IMR-90 (cell line): ENCODE data around the gene SLC25A51.

Experiments
- BHLHE40 ChIP-seq: fragments of 150-350 bp; IDR thresholded peaks from 2 replicates; pipeline ENCODE4 v1.6.1; 2016; ENCODE audit warnings: mild to moderate bottlenecking, low read depth, low read length
- CHD1 ChIP-seq: IDR thresholded peaks from 2 replicates; pipeline ENCODE4 v1.6.1; 2012; ENCODE audit warnings: low read depth, low read length, improper control_type of control experiment
- CTCF ChIP-seq: conservative IDR thresholded peaks from 2 replicates; pipeline ENCODE4 v1.5.1; 2012; ENCODE audit warnings: mild to moderate bottlenecking, low read depth, low read length, improper control_type of control experiment
- ELK1 ChIP-seq: fragments of 150-350 bp; IDR thresholded peaks from 2 replicates; pipeline ENCODE4 v1.6.1; 2016; ENCODE audit warnings: low read depth, mild to moderate bottlenecking, low read length, moderate library complexity, borderline replicate concordance
- FOS ChIP-seq: fragments of 150-350 bp; IDR thresholded peaks from 2 replicates; pipeline ENCODE4 v1.6.1; 2016; ENCODE audit warnings: low read depth, low read length
- MAZ ChIP-seq: IDR thresholded peaks from 2 replicates; pipeline ENCODE4 v1.6.1; 2012; ENCODE audit warnings: low read depth, mild to moderate bottlenecking, low read length, improper control_type of control experiment, moderate library complexity, borderline replicate concordance
- MXI1 ChIP-seq: IDR thresholded peaks from 2 replicates; pipeline ENCODE4 v1.6.1; 2012; ENCODE audit warnings: low read depth, mild to moderate bottlenecking, low read length, moderate library complexity, borderline replicate concordance
- POLR2A ChIP-seq: IDR thresholded peaks from 2 replicates; pipeline ENCODE4 v1.6.1; 2012; ENCODE audit warnings: mild to moderate bottlenecking, low read depth, low read length
- RAD21 ChIP-seq: IDR thresholded peaks from 2 replicates; pipeline ENCODE4 v1.6.1; 2012; ENCODE audit warnings: low read length, improper control_type of control experiment
- RCOR1 ChIP-seq: IDR thresholded peaks from 2 replicates; pipeline ENCODE4 v1.6.1; 2012; ENCODE audit warnings: mild to moderate bottlenecking, low read length, improper control_type of control experiment; ENCODE audit not compliant: insufficient replicate concordance
- RFX5 ChIP-seq: IDR thresholded peaks from 2 replicates; pipeline ENCODE4 v1.8.0; 2012; ENCODE audit warnings: low read depth, mild to moderate bottlenecking, low read length, moderate library complexity
- USF2 ChIP-seq: fragments of 150-350 bp; IDR thresholded peaks from 2 replicates; pipeline ENCODE4 v1.6.1; 2017; ENCODE audit warnings: mild to moderate bottlenecking, antibody characterized with exemption, low read length, low read depth

GRCh38 chr9:37924538-37924937, 20.6 kb upstream of the SLC25A51 start:
- TF ChIP-seq POLR2A (no peak), CTCF (no peak), RAD21 (no peak), MXI1 (no peak), FOS (no peak), CHD1 (no peak), USF2 (no peak), RFX5 (no peak), BHLHE40 (no peak), ELK1 (no peak), RCOR1 (no peak), MAZ (no peak)
